ES-I3 (cell line): Measurements from ENCODE around the gene KIAA1958.
"Not testable (repeated sequence)": the region's sequence is repeated elsewhere in the genome, so short reads cannot be mapped to it uniquely, and the experiment has no call there.

Experiments
- H3K36me3 ChIP-seq: 2 replicates; pipeline ENCODE4 v1.6.1; 2013; ENCODE audit warnings: mild to moderate bottlenecking, low read length, control low read depth, moderate library complexity; ENCODE audit not compliant: insufficient read depth
- H3K4me1 ChIP-seq: 2 replicates; pipeline ENCODE4 v1.6.1; 2013; ENCODE audit warnings: mild to moderate bottlenecking, control low read depth, low read length; ENCODE audit not compliant: insufficient read depth
- H3K9ac ChIP-seq: 2 replicates; pipeline ENCODE4 v1.6.1; 2013; ENCODE audit warnings: low read depth, mild to moderate bottlenecking, low read length, moderate library complexity
- H3K9me3 ChIP-seq: 2 replicates; pipeline ENCODE4 v1.6.1; 2013; ENCODE audit warnings: mild to moderate bottlenecking, low read length, moderate library complexity; ENCODE audit not compliant: control insufficient read depth, insufficient read depth

The KIAA1958 gene

DNA sequence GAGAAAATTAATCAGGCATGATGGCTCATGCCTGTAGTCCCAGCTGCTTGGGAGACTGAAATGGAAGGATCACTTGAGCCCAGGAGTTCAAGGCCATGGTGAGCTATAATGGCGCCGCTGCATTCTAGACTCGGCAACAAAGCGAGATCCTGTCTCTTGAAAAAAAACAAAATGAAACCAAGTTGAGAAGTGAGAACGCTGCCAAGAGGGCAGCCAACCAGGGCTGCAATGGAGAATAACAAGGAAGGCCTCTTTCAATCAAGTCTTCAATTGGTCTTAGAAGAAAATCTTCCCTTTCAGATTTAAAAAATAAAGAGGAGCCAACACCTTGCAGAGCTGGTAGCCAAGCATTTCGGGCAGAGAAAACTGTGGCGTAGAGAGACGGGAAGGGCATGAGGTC is 14.7 kb downstream of the KIAA1958 start:
- no peaks in the 10 kb centered on the region for H3K9me3 ChIP-seq
- H3K4me1 ChIP-seq, result peaks cover 5% of the 10 kb centered on the region; the same call in 1 of the 2 replicates
- no peaks in the 10 kb centered on the region for H3K36me3 ChIP-seq
- no peak overlapping the region for H3K9ac ChIP-seq

DNA sequence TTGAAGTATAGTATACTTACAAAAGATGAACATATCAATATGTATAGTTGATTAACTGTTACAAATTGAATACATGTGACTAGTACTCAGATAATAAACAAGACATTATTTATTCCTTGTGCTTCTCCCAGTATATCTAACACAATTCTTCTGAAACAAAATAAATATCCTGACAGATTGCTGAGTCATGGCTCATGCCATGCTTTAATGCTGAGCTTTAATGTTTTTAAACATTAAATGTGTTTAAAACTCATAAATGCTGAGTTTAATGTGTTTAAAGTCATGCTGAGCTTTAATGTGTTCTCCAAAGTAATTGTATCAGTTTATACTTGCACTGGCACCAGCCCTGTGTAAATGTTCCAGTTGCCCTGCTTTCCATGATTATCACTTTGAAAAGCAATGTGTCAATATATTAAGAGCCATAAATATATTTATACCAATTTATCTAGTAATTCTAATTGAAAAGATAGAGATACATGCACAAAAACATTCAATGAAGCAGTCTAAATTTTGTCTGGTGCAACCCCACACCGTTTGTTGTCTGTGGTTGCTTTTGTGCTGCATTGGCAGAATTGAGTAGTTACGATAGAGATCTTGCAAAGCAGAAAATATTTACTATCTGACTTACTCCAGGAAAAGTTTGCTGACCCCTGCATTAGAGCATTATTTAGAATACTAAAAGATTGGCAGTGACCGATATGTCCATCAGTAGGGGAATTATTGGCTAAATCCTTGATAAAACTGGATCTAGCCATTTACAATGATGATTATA is 15.7 kb downstream of the KIAA1958 start:
- no peaks in the 10 kb centered on the region for H3K4me1 ChIP-seq
- H3K9ac ChIP-seq, result no peak overlapping the region
- no peaks in the 10 kb centered on the region for H3K9me3 ChIP-seq
- no peaks in the 10 kb centered on the region for H3K36me3 ChIP-seq

DNA sequence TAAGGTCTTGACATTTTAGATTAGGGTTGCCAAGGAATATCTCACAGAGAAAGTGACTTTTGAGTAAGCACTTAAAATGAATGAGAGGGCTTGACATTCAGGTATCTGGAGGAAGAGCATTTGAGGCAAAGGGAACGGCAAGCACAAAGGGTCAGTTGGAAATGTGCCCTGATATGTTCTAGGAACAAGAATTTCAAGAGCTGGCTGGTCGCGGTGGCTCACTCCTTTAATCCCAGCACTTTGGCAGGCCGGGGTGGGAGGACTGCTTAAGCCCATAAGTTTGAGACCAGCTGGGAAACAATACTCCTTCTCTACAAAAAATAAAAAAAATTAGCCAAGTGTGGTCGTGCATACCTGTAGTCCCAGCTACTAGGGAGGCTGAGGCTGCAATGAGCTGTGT is 16.5 kb downstream of the KIAA1958 start:
- Histone ChIP-seq H3K9me3 (no peaks in the 10 kb centered on the region), H3K36me3 (no peaks in the 10 kb centered on the region), H3K4me1 (no peaks in the 10 kb centered on the region), H3K9ac (no peak overlapping the region)

DNA sequence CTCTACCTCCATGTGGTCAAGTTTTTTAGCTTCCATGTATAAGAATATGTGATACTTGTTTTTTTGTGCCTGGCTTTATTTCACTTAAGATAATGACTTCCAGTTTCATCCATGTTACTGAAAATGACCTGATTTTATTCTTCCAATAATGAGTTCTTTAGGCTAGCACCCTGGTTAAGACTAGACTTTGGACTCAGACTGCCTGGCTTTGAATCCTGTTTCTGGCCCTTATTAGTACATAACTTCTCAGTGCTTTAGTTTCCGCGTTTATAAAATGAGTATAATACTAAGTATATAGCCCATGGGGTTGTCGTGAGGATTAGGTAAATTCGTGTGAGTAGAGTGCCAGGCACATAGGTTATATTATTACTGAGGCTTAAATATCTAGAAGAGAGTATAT is 18.5 kb downstream of the KIAA1958 start:
- no peaks in the 10 kb centered on the region for H3K4me1 ChIP-seq
- H3K9ac ChIP-seq, result no peak overlapping the region
- no peaks in the 10 kb centered on the region for H3K36me3 ChIP-seq
- no peaks in the 10 kb centered on the region for H3K9me3 ChIP-seq

DNA sequence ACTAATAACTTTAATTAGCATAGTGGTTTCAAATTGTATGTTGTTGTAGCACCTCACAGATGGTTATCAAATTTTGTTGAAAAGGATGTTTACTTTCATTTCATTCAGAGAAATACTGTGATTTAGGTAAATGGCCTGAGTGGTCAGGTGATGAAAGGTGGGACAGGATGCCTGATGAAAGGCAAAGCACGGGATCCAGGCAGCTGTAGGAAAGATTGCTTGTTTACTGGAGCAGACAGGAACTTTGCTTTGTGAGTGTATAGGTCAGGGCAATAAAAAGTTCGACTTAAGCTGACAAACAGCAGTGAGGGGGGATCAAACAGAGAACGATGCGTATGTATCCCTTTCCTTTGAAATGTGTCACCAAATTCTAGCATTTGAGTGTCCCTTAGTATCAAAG is 19.0 kb downstream of the KIAA1958 start:
- H3K9me3 ChIP-seq, result no peaks in the 10 kb centered on the region
- H3K36me3 ChIP-seq, result no peaks in the 10 kb centered on the region
- H3K9ac ChIP-seq, result no peak overlapping the region
- no peaks in the 10 kb centered on the region for H3K4me1 ChIP-seq

DNA sequence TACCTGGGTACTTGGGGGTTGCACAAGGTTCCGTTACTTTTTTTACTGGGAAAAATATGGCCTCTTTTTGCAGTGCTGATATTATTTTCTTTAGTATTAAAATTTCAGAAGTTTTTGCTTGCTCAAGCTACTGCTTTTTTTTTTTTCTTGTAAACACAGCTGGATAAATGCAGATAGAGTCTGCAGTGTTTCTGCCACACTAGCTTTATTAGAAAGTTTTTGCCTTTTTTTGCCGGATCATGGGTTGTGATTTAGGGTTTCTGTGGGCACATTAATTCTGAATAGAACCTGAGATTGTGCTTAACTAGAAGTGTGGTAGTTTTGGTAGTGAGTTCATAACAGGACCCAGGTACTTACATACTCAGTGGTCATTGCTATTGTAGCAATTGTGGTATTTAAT is 19.9 kb downstream of the KIAA1958 start:
- no peaks in the 10 kb centered on the region for H3K9me3 ChIP-seq
- H3K9ac ChIP-seq, result no peak overlapping the region
- no peaks in the 10 kb centered on the region for H3K4me1 ChIP-seq
- no peaks in the 10 kb centered on the region for H3K36me3 ChIP-seq

DNA sequence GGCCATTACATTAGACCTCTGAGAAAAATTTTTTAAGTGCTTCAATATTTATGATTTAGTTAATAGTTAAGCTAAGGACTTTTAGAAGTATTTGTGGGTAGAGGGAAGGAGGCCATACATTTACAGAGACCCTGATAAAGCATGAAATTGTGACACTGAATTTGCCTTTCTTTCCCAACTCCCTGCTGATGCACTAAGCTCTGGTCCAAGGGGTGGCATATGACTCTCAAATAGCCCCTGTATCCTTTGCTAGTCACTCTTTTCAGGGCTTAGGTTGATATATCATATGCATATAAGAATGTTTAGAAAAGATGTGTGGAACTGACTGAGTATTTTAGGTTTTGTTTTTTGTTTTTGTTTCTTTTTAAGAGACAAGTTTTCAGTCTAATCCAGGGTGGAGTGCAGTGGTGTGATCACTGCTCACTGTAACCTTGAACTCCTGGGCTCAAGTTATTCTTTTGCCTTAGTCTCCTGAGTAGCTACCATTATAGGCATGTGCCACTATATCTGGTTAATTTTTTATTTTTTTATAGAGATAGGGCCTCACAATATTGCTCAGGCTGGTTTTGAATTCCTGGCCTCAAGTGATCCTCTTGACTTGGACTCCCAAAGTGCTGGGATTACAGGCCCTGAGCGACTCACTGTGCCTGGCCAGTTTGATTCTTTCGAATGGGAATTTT is 20.5 kb downstream of the KIAA1958 start:
- Histone ChIP-seq H3K9ac (no peak overlapping the region), H3K4me1 (no peaks in the 10 kb centered on the region)

DNA sequence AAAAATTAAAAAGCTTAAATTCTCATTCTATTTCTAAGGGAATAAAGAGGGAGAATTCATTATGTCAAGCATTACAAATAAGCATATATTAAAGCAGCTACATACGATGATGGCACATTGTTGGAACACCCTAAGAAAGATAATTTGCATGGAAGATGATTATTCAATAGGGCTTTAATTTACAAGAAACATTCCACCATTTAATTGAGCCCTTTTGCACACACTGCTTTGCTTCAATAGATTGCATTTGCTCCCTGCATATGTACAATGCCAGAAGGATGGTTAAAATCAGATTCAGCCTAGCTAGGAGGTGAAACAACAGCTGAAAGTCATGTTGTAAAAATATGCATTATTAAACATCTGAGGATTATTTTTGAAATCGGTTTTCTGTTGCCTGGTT is 21.8 kb downstream of the KIAA1958 start:
- H3K9ac ChIP-seq, result no peak overlapping the region
- H3K4me1 ChIP-seq, result no peaks in the 10 kb centered on the region
- H3K36me3 ChIP-seq, result no peaks in the 10 kb centered on the region
- no peaks in the 10 kb centered on the region for H3K9me3 ChIP-seq

More for the DNA sequence above, 20.5 kb downstream of the KIAA1958 start:
- H3K36me3 ChIP-seq, result no peaks in the 10 kb centered on the region
- H3K9me3 ChIP-seq, result no peaks in the 10 kb centered on the region

DNA sequence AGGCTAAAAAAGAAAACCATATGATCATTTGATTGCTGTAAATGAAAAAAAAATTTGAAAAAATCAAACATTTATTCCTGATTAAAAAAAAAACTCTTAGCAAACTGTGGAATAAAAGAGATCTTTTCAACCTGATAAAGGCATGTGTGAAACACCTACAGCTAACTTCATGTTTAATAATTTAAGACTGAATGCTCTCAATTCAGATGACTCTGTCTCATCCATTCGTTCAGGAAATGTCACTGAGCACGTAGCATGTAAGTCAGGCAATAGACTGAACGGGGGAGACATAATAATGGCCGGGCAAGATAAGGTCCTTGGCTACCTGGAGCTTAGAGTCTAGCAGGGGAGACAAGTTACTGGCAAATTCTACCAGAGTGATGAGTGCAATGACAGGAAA is 25.8 kb downstream of the KIAA1958 start:
- H3K4me1 ChIP-seq, H3K9me3 ChIP-seq, H3K36me3 ChIP-seq, H3K9ac ChIP-seq: not testable (repeated sequence)

DNA sequence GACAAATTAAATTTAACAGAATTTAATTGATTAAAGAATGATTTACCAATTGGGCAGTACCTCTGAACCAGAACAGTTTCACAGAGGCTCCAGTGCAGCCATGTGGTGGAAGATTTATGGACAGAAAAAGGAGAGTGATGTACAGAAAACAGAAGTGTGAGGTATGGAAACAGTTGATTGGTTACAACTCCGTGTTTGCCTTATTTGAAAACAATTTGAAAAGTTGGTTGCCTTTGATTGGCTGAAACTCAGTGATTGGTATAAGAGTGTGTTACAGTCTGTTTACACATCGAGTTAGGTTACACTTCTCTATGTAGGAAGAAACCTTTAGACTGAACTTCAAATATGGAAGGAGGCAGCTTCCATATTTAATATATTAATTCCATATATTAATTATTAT is 30.1 kb downstream of the KIAA1958 start:
- Histone ChIP-seq H3K9ac (no peak overlapping the region), H3K9me3 (no peaks in the 10 kb centered on the region), H3K36me3 (no peaks in the 10 kb centered on the region; the same call in 1 of the 2 replicates), H3K4me1 (no peaks in the 10 kb centered on the region; the same call in 1 of the 2 replicates)

DNA sequence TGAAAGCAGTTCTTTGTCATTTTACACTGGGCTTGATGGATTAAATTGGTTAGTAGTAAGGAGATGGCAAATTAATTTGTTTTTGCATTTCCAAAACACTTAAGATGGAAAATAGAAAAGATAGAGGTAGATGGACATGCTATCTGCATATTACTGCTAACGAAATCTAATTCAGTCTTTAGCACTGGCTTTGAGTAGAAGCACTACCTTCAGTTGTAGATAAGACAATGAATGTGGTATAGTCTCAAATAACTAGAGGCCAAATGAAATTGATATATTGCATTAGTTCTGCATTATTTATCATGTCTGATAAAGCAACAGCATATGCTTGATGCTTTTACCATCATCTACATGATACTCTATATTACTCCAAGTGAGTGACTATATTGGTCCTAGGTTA is 33.4 kb downstream of the KIAA1958 start:
- no peaks in the 10 kb centered on the region; the same call in 1 of the 2 replicates for H3K4me1 ChIP-seq
- no peaks in the 10 kb centered on the region for H3K9me3 ChIP-seq
- H3K36me3 ChIP-seq, result no peaks in the 10 kb centered on the region; the same call in 1 of the 2 replicates
- H3K9ac ChIP-seq, result no peak overlapping the region

DNA sequence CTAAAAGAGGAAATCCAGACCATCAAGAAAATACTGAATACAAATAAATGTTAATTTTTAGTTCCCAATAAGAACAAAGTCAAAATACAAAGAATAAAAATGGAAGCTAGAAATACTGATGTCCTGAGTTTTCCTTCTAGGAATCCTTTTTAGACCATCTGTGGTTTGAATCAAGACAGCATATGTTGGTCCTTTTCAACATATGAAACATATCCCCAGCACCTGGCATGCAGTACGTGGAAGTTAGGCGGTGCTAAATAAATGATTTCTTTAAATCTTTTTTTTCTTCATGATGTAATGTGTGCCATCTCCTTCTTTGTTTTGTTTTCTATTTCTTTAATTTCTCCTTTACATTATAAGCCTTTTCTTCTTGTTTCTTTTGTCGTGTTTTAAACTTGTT is 34.0 kb downstream of the KIAA1958 start:
- H3K9ac ChIP-seq, result no peak overlapping the region
- H3K9me3 ChIP-seq, result no peaks in the 10 kb centered on the region
- H3K36me3 ChIP-seq, result no peaks in the 10 kb centered on the region; the same call in 1 of the 2 replicates
- H3K4me1 ChIP-seq, result no peaks in the 10 kb centered on the region; the same call in 1 of the 2 replicates

DNA sequence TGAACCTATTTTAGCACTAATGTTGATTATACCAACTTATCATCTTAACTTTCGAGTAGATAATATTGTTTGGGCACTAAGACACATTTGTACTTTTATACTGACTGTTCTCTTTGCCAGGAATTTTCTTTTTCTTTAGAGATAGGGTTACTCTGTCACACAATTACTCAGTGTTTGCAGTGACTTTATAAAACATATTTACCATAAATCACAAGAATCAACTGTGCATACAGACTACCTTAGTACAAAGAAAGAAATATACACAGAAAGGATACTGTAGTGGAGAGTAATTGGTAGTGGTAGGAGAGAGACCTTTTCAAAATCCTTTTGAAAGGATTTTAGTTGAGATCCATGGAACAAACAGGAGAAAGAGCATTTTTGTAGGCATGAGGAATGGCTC is 40.3 kb downstream of the KIAA1958 start:
- Histone ChIP-seq H3K9me3 (no peaks in the 10 kb centered on the region), H3K9ac (no peak overlapping the region), H3K36me3 (no peaks in the 10 kb centered on the region), H3K4me1 (0 out of 2 replicates have a peak, but pooled peaks cover 3% of the 10 kb centered on the region)

DNA sequence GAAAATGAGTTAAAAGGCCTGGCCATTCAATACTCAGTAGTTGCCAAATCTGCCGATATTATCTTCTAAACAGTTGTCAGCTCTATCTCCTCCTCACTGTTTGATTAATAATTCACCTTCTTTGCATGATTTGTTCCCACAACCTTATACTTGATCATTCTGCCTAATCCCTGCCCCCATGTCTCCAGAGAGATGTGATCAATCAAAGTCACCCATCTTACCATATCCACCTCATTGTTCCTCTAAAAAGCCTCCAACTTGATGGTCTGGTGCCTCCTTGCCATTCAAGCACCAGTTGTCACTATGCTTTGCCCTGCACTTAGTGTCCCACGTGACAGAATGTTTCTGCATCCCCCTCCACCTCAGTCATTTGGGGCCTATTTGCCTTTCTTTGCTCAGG is 41.3 kb downstream of the KIAA1958 start:
- Histone ChIP-seq H3K4me1 (0 out of 2 replicates have a peak, but pooled peaks cover 3% of the 10 kb centered on the region), H3K9me3 (no peaks in the 10 kb centered on the region), H3K9ac (no peak overlapping the region), H3K36me3 (no peaks in the 10 kb centered on the region)

DNA sequence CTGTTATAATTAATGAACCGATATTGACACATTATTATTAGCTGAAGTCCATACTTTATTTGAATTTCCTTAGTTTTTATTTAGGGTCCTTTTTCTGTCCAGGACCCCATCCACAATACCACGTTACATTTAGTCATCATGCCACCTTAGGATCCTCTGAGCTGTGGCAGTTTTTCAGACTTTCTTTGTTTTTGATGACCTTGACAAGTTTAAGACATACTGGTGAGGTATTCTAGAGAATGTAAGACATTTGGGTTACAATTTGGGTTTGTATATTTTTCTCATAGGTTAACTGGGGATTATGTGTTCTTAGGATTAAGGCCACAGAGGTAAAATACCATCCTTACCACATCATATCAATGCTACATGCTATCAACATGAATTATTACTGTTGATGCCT is 42.7 kb downstream of the KIAA1958 start:
- H3K36me3 ChIP-seq, result no peaks in the 10 kb centered on the region
- H3K9ac ChIP-seq, result no peak overlapping the region
- H3K9me3 ChIP-seq, result no peaks in the 10 kb centered on the region
- H3K4me1 ChIP-seq, result 0 out of 2 replicates have a peak, but pooled peaks cover 3% of the 10 kb centered on the region
